ENCODE results near the gene ATP11A. TPM values are rescaled to one million over a fixed set of nuclear protein-coding genes. Genes with fewer than 3 reads are reported as not detected.

ATP11A gene
- total RNA-seq (10 to 100 TPM; 35.7 to 57.1 (median 48.5) TPM), total RNA-seq (15.9 to 111 (median 35.3) reads per million in 29 experiments)
- total RNA-seq (2013) = 21.8 TPM

DNA sequence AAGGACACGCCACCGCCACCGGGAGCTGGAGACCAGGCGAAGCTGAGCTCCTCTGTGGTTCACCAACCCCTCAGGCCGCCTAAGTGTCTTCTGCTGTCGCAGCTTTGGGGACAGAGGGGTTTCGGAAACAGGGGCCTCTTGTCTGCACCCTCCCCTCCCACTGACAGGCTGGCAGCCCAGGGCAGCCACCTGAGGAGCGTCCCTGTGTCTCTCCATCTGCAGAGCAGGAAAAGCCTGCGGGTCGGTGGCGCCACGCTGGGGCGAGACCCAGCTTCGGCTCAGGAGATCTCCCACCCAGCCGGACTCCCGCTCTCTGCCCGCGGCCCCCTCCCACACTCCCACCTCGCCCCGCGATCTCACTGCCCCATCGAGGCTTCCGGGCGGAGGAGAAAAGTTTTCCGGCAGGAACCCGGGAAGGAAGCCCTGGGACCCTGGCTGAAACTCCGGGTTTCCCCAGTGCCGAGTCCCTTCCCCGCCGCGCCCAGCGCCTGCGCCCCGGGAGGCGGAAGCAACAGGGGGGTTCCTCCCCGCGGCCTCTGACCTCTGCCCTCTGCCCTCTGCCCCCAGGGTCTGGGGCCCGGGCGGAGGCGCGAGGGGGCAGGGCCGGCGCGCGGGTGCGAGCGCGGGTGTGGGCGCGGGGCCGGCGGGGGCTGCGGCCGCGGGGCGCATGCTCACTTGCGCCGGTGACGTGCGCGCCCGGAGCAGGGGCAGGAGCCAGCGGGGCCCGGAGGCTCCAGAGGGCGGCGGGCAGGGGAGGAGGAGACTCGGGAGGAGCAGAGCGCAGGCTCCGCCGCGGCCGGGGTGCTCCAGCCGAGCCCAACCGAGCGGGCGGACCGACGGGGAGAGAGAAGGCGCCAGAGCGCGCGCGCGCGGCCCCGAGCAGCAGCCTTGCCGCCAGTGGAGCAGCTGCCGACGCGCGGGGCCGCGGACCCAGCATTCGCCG, at the start of gene ATP11A:
Gene ATP11A (plus strand): TSS at position 736 of the 943 bp plus-strand sequence. CDS start 379 bp downstream, outside the sequence.
- Mint-ChIP-seq H3K4me1 (peaks cover 53 to 55% (median 53%) of the 10 kb centered on the region in 3 donors), H3K9me3 (no peaks in the 10 kb centered on the region), H3K4me3 (peak within 1 kb of the TSS; percentile 83 to 89 (median 87)), H3K27me3 (no peaks in the 10 kb centered on the region), H3K27ac (peak within 1 kb of the TSS; percentile 89 to 91), H3K36me3 (no peaks in the 10 kb centered on the region)
- ATAC-seq (replicated peaks in 1 of 4) = peak; percentile 81 to 83 (median 82)
- Histone ChIP-seq H3K9me3 (no peaks in the 10 kb centered on the region), H3K4me1 (ENCODE audit: control insufficient read depth in 1 of 2, extremely low read depth in 1 of 2, insufficient read depth in 2 of 2, low read length in 2 of 2) (peaks cover 19 to 43% of the 10 kb centered on the region in 2 experiments), H3K36me3 (ENCODE audit: control insufficient read depth in 2 of 2, extremely low read depth in 1 of 2, insufficient read depth in 1 of 2, low read length in 1 of 2) (no peaks in the 10 kb centered on the region), H3K4me3 (ENCODE audit: control insufficient read depth in 1 of 2, extremely low read depth in 1 of 2, low read length in 1 of 2) (peak within 1 kb of the TSS; percentile 62 to 87), H3K27ac (ENCODE audit: low read length) (peak within 1 kb of the TSS; percentile 78), H3K27me3 (replicated peaks in 1 of 2; ENCODE audit: control insufficient read depth in 2 of 2, extremely low read depth in 1 of 2, insufficient read depth in 2 of 2, low read length in 1 of 2) (no peaks in the 10 kb centered on the region)
- under 1% methylated on average over 93 of the region's 95 CpGs for WGBS (ENCODE audit: insufficient coverage)
- ChIA-PET CTCF (no interaction called here), POLR2A (no interaction called here)
- peak; percentile 47 to 85 (median 63) for DNase-seq

DNA sequence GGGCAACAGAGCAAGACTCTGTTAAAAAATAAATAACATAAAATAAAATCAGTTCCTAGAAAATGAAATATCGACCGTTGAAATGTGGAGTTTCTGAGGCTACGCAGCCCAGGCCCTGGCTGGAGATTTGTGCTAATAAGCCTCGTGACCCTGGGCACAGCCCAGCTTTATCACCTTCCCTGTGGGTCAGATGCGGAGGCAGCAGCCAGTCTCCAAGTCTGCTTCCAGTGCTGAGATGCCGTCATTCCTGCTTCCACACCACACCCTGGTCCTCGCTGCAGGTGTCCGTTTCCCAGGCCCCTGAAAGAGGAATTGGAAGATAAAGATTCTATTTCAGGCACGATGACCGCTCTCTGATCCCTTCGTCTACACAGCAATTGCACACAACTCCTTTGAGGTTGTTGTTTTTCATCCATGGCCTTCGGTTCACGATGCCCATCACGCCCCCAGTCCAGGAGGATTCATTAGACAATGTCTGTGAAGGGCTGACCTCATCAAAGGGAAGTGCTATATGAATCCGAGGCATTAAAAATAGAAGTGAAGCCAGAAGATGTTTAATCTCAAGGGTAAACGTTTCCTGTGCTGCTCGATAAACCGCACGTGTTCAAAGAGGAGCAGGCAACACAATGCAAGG, 48.3 kb upstream of the ATP11A start:
- 77% methylated on average over 13 of the region's 19 CpGs for WGBS (ENCODE audit: insufficient coverage)
- H3K4me1 Mint-ChIP-seq = peaks cover 5 to 30% (median 14%) of the 10 kb centered on the region in 3 donors
- ChIA-PET CTCF (no interaction called here), POLR2A (no interaction called here)
- no peak overlapping the region for H3K4me3 Mint-ChIP-seq
- no peak for DNase-seq
- H3K4me3 ChIP-seq (ENCODE audit: control insufficient read depth in 1 of 2, extremely low read depth in 1 of 2, low read length in 1 of 2) = no peak overlapping the region
- no peak overlapping the region for H3K27ac ChIP-seq (ENCODE audit: low read length)
- no peak for ATAC-seq (replicated peaks in 1 of 4)
- H3K27me3 Mint-ChIP-seq = peaks cover 24 to 31% of the 10 kb centered on the region in 2 donors
- H3K36me3 ChIP-seq (ENCODE audit: control insufficient read depth in 2 of 2, extremely low read depth in 1 of 2, insufficient read depth in 1 of 2, low read length in 1 of 2) = no peaks in the 10 kb centered on the region
- H3K4me1 ChIP-seq (ENCODE audit: control insufficient read depth in 1 of 2, extremely low read depth in 1 of 2, insufficient read depth in 2 of 2, low read length in 2 of 2) = peaks cover 2 to 12% of the 10 kb centered on the region in 2 experiments
- H3K9me3 ChIP-seq = no peaks in the 10 kb centered on the region
- no peaks in the 10 kb centered on the region for H3K9me3 Mint-ChIP-seq
- H3K36me3 Mint-ChIP-seq = no peaks in the 10 kb centered on the region
- no peak overlapping the region for H3K27ac Mint-ChIP-seq
- peaks cover 0 to 55% of the 10 kb centered on the region in 2 experiments for H3K27me3 ChIP-seq (replicated peaks in 1 of 2; ENCODE audit: control insufficient read depth in 2 of 2, extremely low read depth in 1 of 2, insufficient read depth in 2 of 2, low read length in 1 of 2)

DNA sequence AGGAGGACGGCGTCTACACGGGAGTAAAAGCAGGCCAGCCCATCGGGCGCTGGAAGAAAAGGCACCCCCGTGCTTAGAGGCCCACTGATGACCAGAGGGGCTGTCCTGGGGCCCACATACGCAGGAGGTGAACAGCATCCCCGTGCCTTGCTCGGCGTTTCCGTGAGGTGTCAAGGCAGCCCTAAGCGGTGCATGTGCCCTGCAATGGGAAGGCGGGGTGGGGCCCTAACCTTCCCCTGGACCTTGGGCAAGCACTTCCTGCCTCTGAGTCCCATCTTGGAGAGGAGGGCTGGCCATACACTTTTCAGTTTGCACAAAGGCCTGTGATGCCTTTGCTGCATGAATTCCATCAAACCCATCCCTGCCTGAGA, 47.8 kb upstream of the ATP11A start:
- Mint-ChIP-seq H3K4me1 (peaks cover 5 to 30% (median 14%) of the 10 kb centered on the region in 3 donors), H3K27me3 (peaks cover 24 to 29% of the 10 kb centered on the region in 2 donors), H3K9me3 (no peaks in the 10 kb centered on the region), H3K27ac (no peak overlapping the region), H3K36me3 (no peaks in the 10 kb centered on the region), H3K4me3 (no peak overlapping the region)
- ChIA-PET CTCF (interaction anchor here in 1 of 2 donors (0.6 kb wide), 1 partner anchor 28 kb away, joined by 6 read pairs; no protein-coding TSS in a partner anchor), POLR2A (no interaction called here)
- DNase-seq = no peak
- H3K27ac ChIP-seq (ENCODE audit: low read length) = no peak overlapping the region
- no peaks in the 10 kb centered on the region for H3K36me3 ChIP-seq (ENCODE audit: control insufficient read depth in 2 of 2, extremely low read depth in 1 of 2, insufficient read depth in 1 of 2, low read length in 1 of 2)
- 80% methylated on average over 10 of the region's 13 CpGs for WGBS (ENCODE audit: insufficient coverage)
- no peak overlapping the region for H3K4me3 ChIP-seq (ENCODE audit: control insufficient read depth in 1 of 2, extremely low read depth in 1 of 2, low read length in 1 of 2)
- no peaks in the 10 kb centered on the region for H3K9me3 ChIP-seq
- H3K27me3 ChIP-seq (replicated peaks in 1 of 2; ENCODE audit: control insufficient read depth in 2 of 2, extremely low read depth in 1 of 2, insufficient read depth in 2 of 2, low read length in 1 of 2) = peaks cover 0 to 50% of the 10 kb centered on the region in 2 experiments
- peaks cover 2 to 12% of the 10 kb centered on the region in 2 experiments for H3K4me1 ChIP-seq (ENCODE audit: control insufficient read depth in 1 of 2, extremely low read depth in 1 of 2, insufficient read depth in 2 of 2, low read length in 2 of 2)
- no peak for ATAC-seq (replicated peaks in 1 of 4)

DNA sequence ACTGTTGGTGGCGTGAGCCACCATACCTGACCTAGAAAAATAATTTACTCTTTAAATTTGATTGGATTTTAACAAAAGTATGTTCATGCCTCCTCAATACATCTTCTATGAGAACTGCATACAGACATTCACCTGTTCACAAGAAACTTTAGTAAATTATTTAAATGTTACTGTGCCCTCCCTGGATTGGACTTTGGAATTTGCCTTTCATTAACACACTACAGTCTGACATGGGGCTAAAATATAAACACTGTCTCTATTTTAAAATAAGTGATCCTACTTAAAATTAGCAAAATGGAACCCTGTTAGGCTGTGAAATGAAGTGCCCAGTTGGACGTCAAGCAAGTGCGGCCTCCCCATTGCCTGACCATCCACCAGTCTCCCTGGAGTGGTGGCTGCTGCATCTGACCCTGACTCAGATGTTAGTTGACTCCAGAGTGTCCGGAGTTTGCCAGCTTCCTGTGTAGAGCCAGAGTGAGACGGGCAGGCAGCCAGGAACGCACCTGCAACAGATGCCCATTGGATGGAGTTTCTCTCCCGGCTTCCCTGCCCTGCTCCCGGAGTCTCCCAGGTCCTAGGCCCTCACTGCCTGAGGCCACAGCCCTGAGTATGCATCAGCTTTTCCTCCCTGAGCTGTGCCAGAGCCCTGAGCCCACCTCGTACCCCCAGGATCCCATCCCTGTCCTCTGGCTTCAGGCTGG, 45.9 kb upstream of the ATP11A start:
- ATAC-seq (replicated peaks in 1 of 4) (no peak), DNase-seq (no peak)
- Mint-ChIP-seq H3K4me3 (no peak overlapping the region), H3K27me3 (peaks cover 17% of the 10 kb centered on the region in 2 donors), H3K27ac (no peak overlapping the region), H3K4me1 (peaks cover 3 to 23% (median 5%) of the 10 kb centered on the region in 3 donors), H3K9me3 (no peaks in the 10 kb centered on the region), H3K36me3 (no peaks in the 10 kb centered on the region)
- H3K27ac ChIP-seq (ENCODE audit: low read length) = no peak overlapping the region
- POLR2A ChIA-PET = no interaction called here
- H3K4me3 ChIP-seq (ENCODE audit: control insufficient read depth in 1 of 2, extremely low read depth in 1 of 2, low read length in 1 of 2) = no peak overlapping the region
- no peaks in the 10 kb centered on the region for H3K9me3 ChIP-seq
- CTCF ChIA-PET = no interaction called here
- WGBS (ENCODE audit: insufficient coverage) = 87% methylated on average over 7 of the region's 9 CpGs
- H3K27me3 ChIP-seq (replicated peaks in 1 of 2; ENCODE audit: control insufficient read depth in 2 of 2, extremely low read depth in 1 of 2, insufficient read depth in 2 of 2, low read length in 1 of 2) = peaks cover 0 to 34% of the 10 kb centered on the region in 2 experiments
- H3K36me3 ChIP-seq (ENCODE audit: control insufficient read depth in 2 of 2, extremely low read depth in 1 of 2, insufficient read depth in 1 of 2, low read length in 1 of 2) = no peaks in the 10 kb centered on the region
- H3K4me1 ChIP-seq (ENCODE audit: control insufficient read depth in 1 of 2, extremely low read depth in 1 of 2, insufficient read depth in 2 of 2, low read length in 2 of 2) = peaks cover 2 to 6% of the 10 kb centered on the region in 2 experiments

DNA sequence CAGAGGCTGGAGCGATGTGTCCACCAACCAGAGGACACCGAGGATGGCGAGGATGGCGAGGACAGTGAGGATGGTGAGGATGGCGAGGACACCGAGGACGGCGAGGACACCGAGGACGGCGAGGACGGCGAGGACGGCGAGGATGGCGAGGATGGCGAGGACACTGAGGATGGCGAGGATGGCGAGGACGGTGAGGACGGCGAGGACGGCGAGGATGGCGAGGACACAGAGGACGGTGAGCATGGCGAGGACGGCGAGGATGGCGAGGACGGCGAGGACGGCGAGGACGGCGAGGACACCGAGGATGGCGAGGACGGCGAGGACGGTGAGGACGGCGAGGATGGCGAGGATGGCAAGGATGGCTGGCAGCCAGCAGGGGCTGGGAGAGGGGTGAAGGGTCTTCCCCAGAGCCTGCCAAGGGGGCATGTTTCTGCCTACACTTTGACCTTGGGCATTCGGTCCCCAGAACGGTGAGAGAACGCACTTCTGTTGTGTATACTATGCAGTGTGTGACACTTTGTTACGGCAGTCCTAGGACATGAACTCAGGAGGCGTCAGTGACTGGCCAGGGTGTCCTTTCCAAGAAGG, 44.4 kb upstream of the ATP11A start:
- 97% methylated on average over 33 of the region's 49 CpGs for WGBS (ENCODE audit: insufficient coverage)
- H3K4me1 Mint-ChIP-seq = peaks cover 0 to 14% (median 4%) of the 10 kb centered on the region in 3 donors

DNA sequence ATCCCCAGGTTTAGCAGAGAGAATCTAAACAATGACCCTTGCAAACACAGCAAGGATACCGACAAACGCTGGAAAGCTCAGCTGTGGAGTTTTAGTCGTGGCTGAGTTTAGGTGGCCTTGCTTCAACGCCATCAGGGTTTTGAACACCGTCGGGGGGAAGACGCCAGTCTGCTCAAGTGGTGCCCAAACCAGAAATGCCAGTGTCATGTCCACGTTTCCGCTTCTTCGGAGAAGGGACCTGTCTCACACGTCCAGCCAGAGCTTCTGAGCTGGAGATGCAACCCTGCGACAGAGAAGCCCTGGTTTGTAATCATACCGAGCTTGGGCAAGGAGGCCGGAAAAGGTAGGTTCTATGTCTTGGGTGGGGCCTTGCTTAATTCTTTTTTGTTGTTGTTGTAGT, 42.6 kb upstream of the ATP11A start:
- Mint-ChIP-seq H3K4me3 (no peak overlapping the region), H3K27me3 (peaks cover 3 to 6% of the 10 kb centered on the region in 2 donors), H3K27ac (no peak overlapping the region), H3K9me3 (no peaks in the 10 kb centered on the region), H3K4me1 (peaks cover 0 to under 1% (median 0%) of the 10 kb centered on the region in 3 donors), H3K36me3 (no peaks in the 10 kb centered on the region)
- 91% methylated on average over 12 of the region's 14 CpGs for WGBS (ENCODE audit: insufficient coverage)
- H3K4me3 ChIP-seq (ENCODE audit: control insufficient read depth in 1 of 2, extremely low read depth in 1 of 2, low read length in 1 of 2) = no peak overlapping the region
- no peak for DNase-seq
- ChIA-PET POLR2A (no interaction called here), CTCF (no interaction called here)
- H3K27ac ChIP-seq (ENCODE audit: low read length) = no peak overlapping the region
- peaks cover 0 to 11% of the 10 kb centered on the region in 2 experiments for H3K27me3 ChIP-seq (replicated peaks in 1 of 2; ENCODE audit: control insufficient read depth in 2 of 2, extremely low read depth in 1 of 2, insufficient read depth in 2 of 2, low read length in 1 of 2)
- no peaks in the 10 kb centered on the region for H3K36me3 ChIP-seq (ENCODE audit: control insufficient read depth in 2 of 2, extremely low read depth in 1 of 2, insufficient read depth in 1 of 2, low read length in 1 of 2)
- H3K9me3 ChIP-seq = no peaks in the 10 kb centered on the region
- no peaks in the 10 kb centered on the region for H3K4me1 ChIP-seq (ENCODE audit: control insufficient read depth in 1 of 2, extremely low read depth in 1 of 2, insufficient read depth in 2 of 2, low read length in 2 of 2)
- no peak for ATAC-seq (replicated peaks in 1 of 4)

More for the DNA sequence above, 44.4 kb upstream of the ATP11A start:
- no peak for ATAC-seq (replicated peaks in 1 of 4)
- CTCF ChIA-PET = no interaction called here
- Mint-ChIP-seq H3K27me3 (peaks cover 5 to 7% of the 10 kb centered on the region in 2 donors), H3K27ac (no peak overlapping the region), H3K9me3 (no peaks in the 10 kb centered on the region), H3K4me3 (no peak overlapping the region), H3K36me3 (no peaks in the 10 kb centered on the region)
- Histone ChIP-seq H3K4me3 (ENCODE audit: control insufficient read depth in 1 of 2, extremely low read depth in 1 of 2, low read length in 1 of 2) (no peak overlapping the region), H3K9me3 (no peaks in the 10 kb centered on the region), H3K36me3 (ENCODE audit: control insufficient read depth in 2 of 2, extremely low read depth in 1 of 2, insufficient read depth in 1 of 2, low read length in 1 of 2) (no peaks in the 10 kb centered on the region), H3K27ac (ENCODE audit: low read length) (no peak overlapping the region), H3K4me1 (ENCODE audit: control insufficient read depth in 1 of 2, extremely low read depth in 1 of 2, insufficient read depth in 2 of 2, low read length in 2 of 2) (peaks cover 2 to 5% of the 10 kb centered on the region in 2 experiments), H3K27me3 (replicated peaks in 1 of 2; ENCODE audit: control insufficient read depth in 2 of 2, extremely low read depth in 1 of 2, insufficient read depth in 2 of 2, low read length in 1 of 2) (peaks cover 0 to 23% of the 10 kb centered on the region in 2 experiments)
- POLR2A ChIA-PET = no interaction called here
- no peak for DNase-seq

All from T-cell (primary cell).